Cardiac muscle cell (in vitro differentiated cells and primary cell): ENCODE results near the gene ARID2. TPM values are rescaled to one million over a fixed set of nuclear protein-coding genes. Genes with fewer than 3 reads are reported as not detected.

ENCODE experiments used
- DNase-seq, 2 donors: peaks; one replicate each; pipeline versions ENCODE4 v3.0.0 to v3.0.0-alpha.2; 2010 to 2017; ENCODE audit warnings: low read depth in 1 of 2, low spot score in 1 of 2
- H3K27ac ChIP-seq: fragments of 200-600 bp; sonication (generic); 2 replicates; pipeline ENCODE4 v1.5.1; 2016
- H3K27me3 ChIP-seq: fragments of 200-600 bp; sonication (generic); 2 replicates; pipeline ENCODE4 v1.6.0; 2016; ENCODE audit warnings: control low read depth
- H3K36me3 ChIP-seq: fragments of 200-600 bp; sonication (generic); 2 replicates; pipeline ENCODE4 v1.5.1; 2016; ENCODE audit warnings: control low read depth
- H3K4me1 ChIP-seq: fragments of 200-600 bp; sonication (generic); 2 replicates; pipeline ENCODE4 v1.8.1; 2017; ENCODE audit warnings: low read depth, mild to moderate bottlenecking, mixed run types
- H3K4me3 ChIP-seq: fragments of 200-600 bp; sonication (generic); 2 replicates; pipeline ENCODE4 v1.5.1; 2016; ENCODE audit warnings: mild to moderate bottlenecking
- H3K9me3 ChIP-seq: fragments of 200-600 bp; sonication (generic); 2 replicates; pipeline ENCODE4 v1.5.1; 2017; ENCODE audit warnings: low read depth, mild to moderate bottlenecking, control low read depth
- CTCF ChIP-seq: IDR thresholded peaks from 2 replicates; pipeline ENCODE4 v1.5.1; 2012; ENCODE audit warnings: low read depth, mild to moderate bottlenecking, low read length
- polyA plus RNA-seq: library from polyadenylated mRNA; unstranded; fragments of >200 nt; fragmentation: Nextera tagmentation; extraction: Ambion mirVana; gene quantifications from 2 replicates; pipeline ENCODE4 v1.2.1, GENCODE V29; 2016
- total RNA-seq: library from RNA; depleted of rRNA; stranded (reverse); fragments of >200 nt; gene quantifications from 2 replicates; pipeline ENCODE4 v1.2.3, GENCODE V29; 2016

ARID2 gene, protein sequence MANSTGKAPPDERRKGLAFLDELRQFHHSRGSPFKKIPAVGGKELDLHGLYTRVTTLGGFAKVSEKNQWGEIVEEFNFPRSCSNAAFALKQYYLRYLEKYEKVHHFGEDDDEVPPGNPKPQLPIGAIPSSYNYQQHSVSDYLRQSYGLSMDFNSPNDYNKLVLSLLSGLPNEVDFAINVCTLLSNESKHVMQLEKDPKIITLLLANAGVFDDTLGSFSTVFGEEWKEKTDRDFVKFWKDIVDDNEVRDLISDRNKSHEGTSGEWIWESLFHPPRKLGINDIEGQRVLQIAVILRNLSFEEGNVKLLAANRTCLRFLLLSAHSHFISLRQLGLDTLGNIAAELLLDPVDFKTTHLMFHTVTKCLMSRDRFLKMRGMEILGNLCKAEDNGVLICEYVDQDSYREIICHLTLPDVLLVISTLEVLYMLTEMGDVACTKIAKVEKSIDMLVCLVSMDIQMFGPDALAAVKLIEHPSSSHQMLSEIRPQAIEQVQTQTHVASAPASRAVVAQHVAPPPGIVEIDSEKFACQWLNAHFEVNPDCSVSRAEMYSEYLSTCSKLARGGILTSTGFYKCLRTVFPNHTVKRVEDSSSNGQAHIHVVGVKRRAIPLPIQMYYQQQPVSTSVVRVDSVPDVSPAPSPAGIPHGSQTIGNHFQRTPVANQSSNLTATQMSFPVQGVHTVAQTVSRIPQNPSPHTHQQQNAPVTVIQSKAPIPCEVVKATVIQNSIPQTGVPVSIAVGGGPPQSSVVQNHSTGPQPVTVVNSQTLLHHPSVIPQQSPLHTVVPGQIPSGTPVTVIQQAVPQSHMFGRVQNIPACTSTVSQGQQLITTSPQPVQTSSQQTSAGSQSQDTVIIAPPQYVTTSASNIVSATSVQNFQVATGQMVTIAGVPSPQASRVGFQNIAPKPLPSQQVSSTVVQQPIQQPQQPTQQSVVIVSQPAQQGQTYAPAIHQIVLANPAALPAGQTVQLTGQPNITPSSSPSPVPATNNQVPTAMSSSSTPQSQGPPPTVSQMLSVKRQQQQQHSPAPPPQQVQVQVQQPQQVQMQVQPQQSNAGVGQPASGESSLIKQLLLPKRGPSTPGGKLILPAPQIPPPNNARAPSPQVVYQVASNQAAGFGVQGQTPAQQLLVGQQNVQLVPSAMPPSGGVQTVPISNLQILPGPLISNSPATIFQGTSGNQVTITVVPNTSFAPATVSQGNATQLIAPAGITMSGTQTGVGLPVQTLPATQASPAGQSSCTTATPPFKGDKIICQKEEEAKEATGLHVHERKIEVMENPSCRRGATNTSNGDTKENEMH (N-terminal part only)
- total RNA-seq (27.4 and 40.3 TPM in 2 replicates), polyA plus RNA-seq (17.3 and 36.2 TPM in 2 replicates)

DNA sequence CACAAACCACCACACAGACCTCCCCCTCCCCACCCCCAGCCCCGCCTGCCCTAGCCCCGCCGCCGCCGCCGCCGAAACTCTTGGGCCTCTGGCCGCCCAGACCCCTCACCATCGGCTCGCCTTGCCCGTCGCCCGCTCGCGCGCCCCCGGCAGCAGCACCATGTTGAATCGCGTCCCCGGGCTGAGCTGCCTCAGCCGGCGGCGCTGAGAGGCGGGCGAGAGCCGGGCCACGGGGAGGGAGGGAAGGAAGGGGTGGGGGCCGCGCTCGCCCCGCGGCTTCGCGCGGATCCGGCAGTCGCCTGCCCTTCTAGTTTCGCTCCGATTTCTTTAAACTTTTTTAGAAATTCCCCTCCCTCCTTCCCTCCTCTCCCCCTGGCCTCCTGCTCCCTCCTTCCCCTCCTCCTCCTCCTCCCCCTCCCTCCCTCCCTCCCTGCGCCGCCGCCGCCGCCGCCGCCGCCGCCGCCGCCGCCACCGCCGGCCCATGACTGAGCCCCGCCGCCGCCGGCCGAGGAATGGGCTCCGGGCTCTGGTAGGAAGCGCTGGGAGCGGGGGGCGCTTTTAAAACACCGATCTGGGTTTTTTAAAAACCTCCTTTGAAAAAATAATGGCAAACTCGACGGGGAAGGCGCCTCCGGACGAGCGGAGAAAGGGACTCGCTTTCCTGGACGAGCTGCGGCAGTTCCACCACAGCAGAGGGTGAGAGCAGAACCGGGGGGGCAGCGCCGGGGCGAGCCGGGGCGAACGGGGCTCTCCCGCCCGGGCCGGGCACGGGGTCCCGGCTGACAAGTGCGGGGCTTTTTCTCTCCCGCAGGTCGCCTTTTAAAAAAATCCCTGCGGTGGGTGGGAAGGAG is at the start of gene ARID2:
TSS of gene ARID2 (plus strand) at position 474 of the 851 bp plus-strand sequence. CDS start at position 605, 131 bp downstream.
- H3K36me3 ChIP-seq, result no peaks in the 10 kb centered on the region

DNA sequence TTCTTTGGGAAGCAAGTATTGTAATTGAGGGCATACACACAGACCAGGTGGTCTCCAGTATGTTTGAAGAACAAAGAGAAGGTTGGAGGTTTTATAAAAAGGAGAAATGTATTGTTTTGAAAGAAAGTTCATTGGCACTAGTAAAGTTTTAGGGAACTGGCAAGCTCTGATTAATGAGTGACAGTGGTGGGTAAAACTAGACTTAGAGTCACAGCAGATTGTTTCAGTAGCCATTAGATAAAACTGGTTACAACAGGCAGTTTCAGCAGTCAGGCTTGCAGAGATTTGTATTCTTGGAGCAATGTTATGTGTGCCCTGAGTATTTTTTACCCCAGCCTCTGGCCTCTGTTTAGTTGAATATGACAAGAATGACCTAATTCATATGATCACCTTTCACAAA is 49.1 kb upstream of the ARID2 start:
- no peak for TF ChIP-seq CTCF

More for the DNA sequence above, at the start of gene ARID2:
- H3K27ac ChIP-seq, result peak within 1 kb of the TSS; percentile 98
- H3K27me3 ChIP-seq, result no peaks in the 10 kb centered on the region
- DNase-seq, result peak; percentile 76 to 77
- peak within 1 kb of the TSS; percentile 73 for H3K4me3 ChIP-seq
- H3K4me1 ChIP-seq, result peaks cover 33% of the 10 kb centered on the region
- no peak for TF ChIP-seq CTCF
- H3K9me3 ChIP-seq, result no peaks in the 10 kb centered on the region

GRCh38 chr12:45681465-45681864 is 48.0 kb upstream of the ARID2 start:
- no peaks in the 10 kb centered on the region for H3K27me3 ChIP-seq
- no peak for DNase-seq
- TF ChIP-seq CTCF, result no peak
- no peaks in the 10 kb centered on the region for H3K4me1 ChIP-seq
- H3K36me3 ChIP-seq, result no peaks in the 10 kb centered on the region
- H3K27ac ChIP-seq, result no peak overlapping the region
- H3K9me3 ChIP-seq, result no peaks in the 10 kb centered on the region
- no peak overlapping the region for H3K4me3 ChIP-seq

More for the DNA sequence above, 49.1 kb upstream of the ARID2 start:
- H3K4me3 ChIP-seq, result no peak overlapping the region
- H3K9me3 ChIP-seq, result no peaks in the 10 kb centered on the region
- no peaks in the 10 kb centered on the region for H3K27me3 ChIP-seq
- H3K4me1 ChIP-seq, result no peaks in the 10 kb centered on the region
- DNase-seq, result no peak
- no peaks in the 10 kb centered on the region for H3K36me3 ChIP-seq
- no peak overlapping the region for H3K27ac ChIP-seq

- no peak overlapping the region for H3K4me3 ChIP-seq
- H3K27ac ChIP-seq, result no peak overlapping the region
- TF ChIP-seq CTCF, result no peak
- no peaks in the 10 kb centered on the region for H3K36me3 ChIP-seq
- H3K27me3 ChIP-seq, result no peaks in the 10 kb centered on the region
- H3K4me1 ChIP-seq, result no peaks in the 10 kb centered on the region
- H3K9me3 ChIP-seq, result no peaks in the 10 kb centered on the region
- no peak for DNase-seq
These were observed 43.8 kb upstream of the ARID2 start for GRCh38 chr12:45685680-45686079.
